OCI-M2 (cell line): ENCODE data around the gene RFX6.

Source experiments
- DNase-seq: peaks from one replicate; lab custom pipeline; 2025; ENCODE audit not compliant: unreplicated experiment; lab: John Stamatoyannopoulos, UW

Gene RFX6

DNA sequence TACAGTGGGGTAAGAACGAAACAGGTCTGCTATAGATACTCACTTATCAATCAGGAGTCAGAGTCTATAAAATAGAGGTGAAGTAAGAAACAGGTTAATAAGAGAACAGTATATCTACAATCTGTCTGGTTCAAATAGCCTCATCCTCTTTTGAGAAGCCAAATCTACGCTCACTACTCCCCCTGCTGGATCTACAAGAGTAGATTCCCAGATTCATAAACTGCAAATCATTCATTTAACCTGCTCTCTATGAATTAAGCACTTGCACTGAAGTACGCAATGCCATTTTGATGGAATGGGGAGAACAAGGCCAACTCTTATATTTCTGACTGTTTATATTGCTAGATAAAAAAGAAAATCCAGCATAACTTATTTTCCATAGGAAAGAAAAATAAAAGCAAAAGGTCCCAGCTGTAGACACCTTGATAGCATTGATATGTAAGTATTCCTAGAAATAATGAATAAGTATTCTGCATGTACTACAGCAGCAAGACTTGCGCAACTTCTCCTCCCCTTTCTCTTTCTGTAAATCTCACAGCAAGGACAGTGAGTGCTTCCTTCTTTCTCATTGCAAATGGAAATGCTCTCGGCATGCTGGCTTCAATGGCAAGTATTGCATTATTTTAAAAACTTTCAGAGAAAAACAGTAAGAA, 92.3 kb downstream of the RFX6 start:
- DNase-seq, result no peak

DNA sequence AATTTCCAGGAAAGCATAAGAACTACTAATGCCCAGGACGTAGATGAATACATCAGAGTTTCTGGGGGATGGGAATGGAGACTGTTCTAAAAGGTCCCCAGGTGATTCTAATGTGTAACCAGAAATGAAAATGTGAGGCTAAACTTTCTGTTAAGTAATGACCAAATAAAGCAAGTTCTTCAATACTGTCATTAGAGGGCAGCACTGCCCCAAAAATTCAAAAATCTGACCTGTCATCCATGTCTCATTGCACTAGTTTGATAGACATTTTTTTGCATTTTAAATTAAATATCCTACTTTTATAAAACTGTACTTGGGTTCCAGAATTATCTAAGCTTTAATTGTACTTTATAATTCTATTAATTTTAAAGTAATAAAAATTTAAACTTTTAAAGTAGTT, 94.9 kb downstream of the RFX6 start:
- DNase-seq, result peak; percentile 56

DNA sequence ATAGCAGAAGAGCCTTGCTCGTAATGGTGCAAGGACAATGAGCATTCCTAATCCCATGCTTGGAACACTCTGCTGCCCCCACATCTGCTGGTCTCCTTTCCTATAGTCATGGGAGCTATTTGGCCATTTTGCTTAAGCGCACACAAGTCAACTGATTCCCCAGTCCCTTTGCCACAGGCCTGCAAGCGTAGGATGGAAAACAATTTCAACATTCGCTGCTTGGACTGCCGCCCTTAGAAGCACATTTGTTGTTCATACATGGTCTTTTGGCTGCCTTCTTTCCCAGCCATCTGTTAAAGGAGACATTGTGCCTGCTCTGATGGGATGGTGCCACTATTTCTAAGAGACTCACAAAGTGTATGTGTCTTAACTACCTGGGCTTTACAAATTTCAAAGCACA, 96.9 kb downstream of the RFX6 start:
- no peak for DNase-seq

GRCh38 chr6:116974526-116975316, 97.7 kb downstream of the RFX6 start:
- DNase-seq, result no peak

- DNase-seq, result no peak
These were observed 98.6 kb downstream of the RFX6 start for GRCh38 chr6:116975600-116975999.

DNA sequence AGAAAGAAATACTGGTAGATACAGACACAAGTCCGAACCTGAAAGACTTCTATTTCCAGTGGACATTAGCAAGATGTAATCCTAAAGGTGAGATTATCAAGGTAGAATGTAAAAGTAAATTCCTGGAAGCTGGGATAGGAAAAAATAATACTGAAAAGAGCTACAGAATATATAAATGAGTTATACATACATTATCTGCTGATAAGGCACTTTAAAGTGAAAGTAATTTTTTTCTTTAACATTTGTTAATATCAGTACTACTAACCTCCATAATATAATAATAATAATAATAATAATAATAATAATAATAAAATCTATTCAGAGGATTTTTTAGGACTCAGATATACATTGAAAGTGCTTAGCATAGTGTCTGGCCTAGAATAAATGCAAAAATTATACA, 102.5 kb downstream of the RFX6 start:
- DNase-seq, result no peak
